ENCODE measurements around the gene CCDC186.

Gene CCDC186

GRCh38 chr10:114199239-114199638, 25.2 kb upstream of the CCDC186 start:
- no peak overlapping the region for H3K4me3 ChIP-seq (ENCODE audit: low read length in 2 of 2)
- H3K27me3 ChIP-seq (ENCODE audit: control insufficient read depth in 2 of 2, insufficient read depth in 2 of 2, low read length in 2 of 2), result peaks cover 0 to 2% of the 10 kb centered on the region in 2 donors
- H3K9ac ChIP-seq (ENCODE audit: low read depth in 1 of 2, low read length in 2 of 2), result no peak overlapping the region
- H3K27ac ChIP-seq (ENCODE audit: low read depth in 2 of 2, low read length in 2 of 2), result no peak overlapping the region
- no peaks in the 10 kb centered on the region for H3K4me1 ChIP-seq (ENCODE audit: control insufficient read depth in 2 of 2, insufficient read depth in 2 of 2, low read length in 2 of 2)
- no peaks in the 10 kb centered on the region for H3K9me3 ChIP-seq (ENCODE audit: control insufficient read depth in 2 of 2, low read length in 2 of 2)
- H3K36me3 ChIP-seq (ENCODE audit: control insufficient read depth in 2 of 2, insufficient read depth in 2 of 2, low read length in 2 of 2), result no peaks in the 10 kb centered on the region

GRCh38 chr10:114195079-114195478, 21.1 kb upstream of the CCDC186 start:
- Histone ChIP-seq H3K9ac (ENCODE audit: low read depth in 1 of 2, low read length in 2 of 2) (no peak overlapping the region), H3K4me1 (ENCODE audit: control insufficient read depth in 2 of 2, insufficient read depth in 2 of 2, low read length in 2 of 2) (no peaks in the 10 kb centered on the region), H3K36me3 (ENCODE audit: control insufficient read depth in 2 of 2, insufficient read depth in 2 of 2, low read length in 2 of 2) (no peaks in the 10 kb centered on the region), H3K27ac (ENCODE audit: low read depth in 2 of 2, low read length in 2 of 2) (no peak overlapping the region), H3K27me3 (ENCODE audit: control insufficient read depth in 2 of 2, insufficient read depth in 2 of 2, low read length in 2 of 2) (no peaks in the 10 kb centered on the region), H3K4me3 (ENCODE audit: low read length in 2 of 2) (no peak overlapping the region), H3K9me3 (ENCODE audit: control insufficient read depth in 2 of 2, low read length in 2 of 2) (no peaks in the 10 kb centered on the region)

GRCh38 chr10:114189700-114190099, 15.7 kb upstream of the CCDC186 start:
- Histone ChIP-seq H3K36me3 (ENCODE audit: control insufficient read depth in 2 of 2, insufficient read depth in 2 of 2, low read length in 2 of 2) (no peaks in the 10 kb centered on the region), H3K9ac (ENCODE audit: low read depth in 1 of 2, low read length in 2 of 2) (no peak overlapping the region), H3K4me3 (ENCODE audit: low read length in 2 of 2) (no peak overlapping the region), H3K4me1 (ENCODE audit: control insufficient read depth in 2 of 2, insufficient read depth in 2 of 2, low read length in 2 of 2) (no peaks in the 10 kb centered on the region), H3K27me3 (ENCODE audit: control insufficient read depth in 2 of 2, insufficient read depth in 2 of 2, low read length in 2 of 2) (no peaks in the 10 kb centered on the region), H3K9me3 (ENCODE audit: control insufficient read depth in 2 of 2, low read length in 2 of 2) (no peaks in the 10 kb centered on the region), H3K27ac (ENCODE audit: low read depth in 2 of 2, low read length in 2 of 2) (no peak overlapping the region)

- Histone ChIP-seq H3K27ac (ENCODE audit: low read depth in 2 of 2, low read length in 2 of 2) (no peak overlapping the region), H3K9me3 (ENCODE audit: control insufficient read depth in 2 of 2, low read length in 2 of 2) (no peaks in the 10 kb centered on the region), H3K9ac (ENCODE audit: low read depth in 1 of 2, low read length in 2 of 2) (no peak overlapping the region), H3K27me3 (ENCODE audit: control insufficient read depth in 2 of 2, insufficient read depth in 2 of 2, low read length in 2 of 2) (no peaks in the 10 kb centered on the region), H3K36me3 (ENCODE audit: control insufficient read depth in 2 of 2, insufficient read depth in 2 of 2, low read length in 2 of 2) (no peaks in the 10 kb centered on the region), H3K4me1 (ENCODE audit: control insufficient read depth in 2 of 2, insufficient read depth in 2 of 2, low read length in 2 of 2) (no peaks in the 10 kb centered on the region), H3K4me3 (ENCODE audit: low read length in 2 of 2) (no peak overlapping the region)
Observed at GRCh38 chr10:114188900-114189299, 14.9 kb upstream of the CCDC186 start.

- H3K9me3 ChIP-seq (ENCODE audit: control insufficient read depth in 2 of 2, low read length in 2 of 2), result no peaks in the 10 kb centered on the region
- H3K4me3 ChIP-seq (ENCODE audit: low read length in 2 of 2), result no peak overlapping the region
- H3K36me3 ChIP-seq (ENCODE audit: control insufficient read depth in 2 of 2, insufficient read depth in 2 of 2, low read length in 2 of 2), result no peaks in the 10 kb centered on the region
- no peaks in the 10 kb centered on the region for H3K27me3 ChIP-seq (ENCODE audit: control insufficient read depth in 2 of 2, insufficient read depth in 2 of 2, low read length in 2 of 2)
- H3K9ac ChIP-seq (ENCODE audit: low read depth in 1 of 2, low read length in 2 of 2), result no peak overlapping the region
- H3K27ac ChIP-seq (ENCODE audit: low read depth in 2 of 2, low read length in 2 of 2), result no peak overlapping the region
- H3K4me1 ChIP-seq (ENCODE audit: control insufficient read depth in 2 of 2, insufficient read depth in 2 of 2, low read length in 2 of 2), result no peaks in the 10 kb centered on the region
Observed at GRCh38 chr10:114188001-114188400, 14.0 kb upstream of the CCDC186 start.

GRCh38 chr10:114184276-114184675, 10.3 kb upstream of the CCDC186 start:
- Histone ChIP-seq H3K27me3 (ENCODE audit: control insufficient read depth in 2 of 2, insufficient read depth in 2 of 2, low read length in 2 of 2) (no peaks in the 10 kb centered on the region), H3K9ac (ENCODE audit: low read depth in 1 of 2, low read length in 2 of 2) (no peak overlapping the region), H3K27ac (ENCODE audit: low read depth in 2 of 2, low read length in 2 of 2) (no peak overlapping the region), H3K4me1 (ENCODE audit: control insufficient read depth in 2 of 2, insufficient read depth in 2 of 2, low read length in 2 of 2) (peaks cover 0 to 4% of the 10 kb centered on the region in 2 donors), H3K9me3 (ENCODE audit: control insufficient read depth in 2 of 2, low read length in 2 of 2) (no peaks in the 10 kb centered on the region), H3K4me3 (ENCODE audit: low read length in 2 of 2) (no peak overlapping the region), H3K36me3 (ENCODE audit: control insufficient read depth in 2 of 2, insufficient read depth in 2 of 2, low read length in 2 of 2) (no peaks in the 10 kb centered on the region)

GRCh38 chr10:114183563-114183962, 9.6 kb upstream of the CCDC186 start:
- Histone ChIP-seq H3K9me3 (ENCODE audit: control insufficient read depth in 2 of 2, low read length in 2 of 2) (no peaks in the 10 kb centered on the region), H3K4me3 (ENCODE audit: low read length in 2 of 2) (no peak overlapping the region), H3K27ac (ENCODE audit: low read depth in 2 of 2, low read length in 2 of 2) (no peak overlapping the region), H3K4me1 (ENCODE audit: control insufficient read depth in 2 of 2, insufficient read depth in 2 of 2, low read length in 2 of 2) (peaks cover 0 to 4% of the 10 kb centered on the region in 2 donors), H3K27me3 (ENCODE audit: control insufficient read depth in 2 of 2, insufficient read depth in 2 of 2, low read length in 2 of 2) (no peaks in the 10 kb centered on the region), H3K9ac (ENCODE audit: low read depth in 1 of 2, low read length in 2 of 2) (no peak overlapping the region), H3K36me3 (ENCODE audit: control insufficient read depth in 2 of 2, insufficient read depth in 2 of 2, low read length in 2 of 2) (no peaks in the 10 kb centered on the region)

- Histone ChIP-seq H3K4me3 (ENCODE audit: low read length in 2 of 2) (peak overlapping the region in 1 of 2 donors; percentile 11), H3K27me3 (ENCODE audit: control insufficient read depth in 2 of 2, insufficient read depth in 2 of 2, low read length in 2 of 2) (no peaks in the 10 kb centered on the region), H3K27ac (ENCODE audit: low read depth in 2 of 2, low read length in 2 of 2) (no peak overlapping the region), H3K4me1 (ENCODE audit: control insufficient read depth in 2 of 2, insufficient read depth in 2 of 2, low read length in 2 of 2) (peaks cover 0 to 4% of the 10 kb centered on the region in 2 donors), H3K9me3 (ENCODE audit: control insufficient read depth in 2 of 2, low read length in 2 of 2) (no peaks in the 10 kb centered on the region), H3K36me3 (ENCODE audit: control insufficient read depth in 2 of 2, insufficient read depth in 2 of 2, low read length in 2 of 2) (no peaks in the 10 kb centered on the region), H3K9ac (ENCODE audit: low read depth in 1 of 2, low read length in 2 of 2) (no peak overlapping the region)
Observed at GRCh38 chr10:114181971-114182370, 8.0 kb upstream of the CCDC186 start.

GRCh38 chr10:114180937-114181336, 6.9 kb upstream of the CCDC186 start:
- no peak overlapping the region for H3K9ac ChIP-seq (ENCODE audit: low read depth in 1 of 2, low read length in 2 of 2)
- no peak overlapping the region for H3K4me3 ChIP-seq (ENCODE audit: low read length in 2 of 2)
- no peaks in the 10 kb centered on the region for H3K27me3 ChIP-seq (ENCODE audit: control insufficient read depth in 2 of 2, insufficient read depth in 2 of 2, low read length in 2 of 2)
- no peaks in the 10 kb centered on the region for H3K9me3 ChIP-seq (ENCODE audit: control insufficient read depth in 2 of 2, low read length in 2 of 2)
- H3K4me1 ChIP-seq (ENCODE audit: control insufficient read depth in 2 of 2, insufficient read depth in 2 of 2, low read length in 2 of 2), result peaks cover 0 to 4% of the 10 kb centered on the region in 2 donors
- H3K36me3 ChIP-seq (ENCODE audit: control insufficient read depth in 2 of 2, insufficient read depth in 2 of 2, low read length in 2 of 2), result no peaks in the 10 kb centered on the region
- H3K27ac ChIP-seq (ENCODE audit: low read depth in 2 of 2, low read length in 2 of 2), result no peak overlapping the region

- Histone ChIP-seq H3K9me3 (ENCODE audit: control insufficient read depth in 2 of 2, low read length in 2 of 2) (no peaks in the 10 kb centered on the region), H3K27me3 (ENCODE audit: control insufficient read depth in 2 of 2, insufficient read depth in 2 of 2, low read length in 2 of 2) (no peaks in the 10 kb centered on the region), H3K27ac (ENCODE audit: low read depth in 2 of 2, low read length in 2 of 2) (no peak overlapping the region)
Observed at GRCh38 chr10:114179747-114180146, 5.7 kb upstream of the CCDC186 start.

GRCh38 chr10:114179148-114179547, 5.1 kb upstream of the CCDC186 start, which contains the start of gene TDRD1:
Gene TDRD1, plus strand, starts transcription at chr10:114179353. Its CDS starts 8,479 bp downstream, at chr10:114187832.
- Histone ChIP-seq H3K36me3 (ENCODE audit: control insufficient read depth in 2 of 2, insufficient read depth in 2 of 2, low read length in 2 of 2) (no peaks in the 10 kb centered on the region), H3K27me3 (ENCODE audit: control insufficient read depth in 2 of 2, insufficient read depth in 2 of 2, low read length in 2 of 2) (no peaks in the 10 kb centered on the region), H3K4me1 (ENCODE audit: control insufficient read depth in 2 of 2, insufficient read depth in 2 of 2, low read length in 2 of 2) (peaks cover 6 to 11% of the 10 kb centered on the region in 2 donors), H3K9ac (ENCODE audit: low read depth in 1 of 2, low read length in 2 of 2) (no peak within 1 kb of the TSS), H3K4me3 (ENCODE audit: low read length in 2 of 2) (no peak within 1 kb of the TSS), H3K9me3 (ENCODE audit: control insufficient read depth in 2 of 2, low read length in 2 of 2) (no peaks in the 10 kb centered on the region), H3K27ac (ENCODE audit: low read depth in 2 of 2, low read length in 2 of 2) (no peak within 1 kb of the TSS)

More at GRCh38 chr10:114179747-114180146, 5.7 kb upstream of the CCDC186 start:
- Histone ChIP-seq H3K36me3 (ENCODE audit: control insufficient read depth in 2 of 2, insufficient read depth in 2 of 2, low read length in 2 of 2) (no peaks in the 10 kb centered on the region), H3K4me1 (ENCODE audit: control insufficient read depth in 2 of 2, insufficient read depth in 2 of 2, low read length in 2 of 2) (peaks cover 3 to 11% of the 10 kb centered on the region in 2 donors), H3K4me3 (ENCODE audit: low read length in 2 of 2) (no peak overlapping the region), H3K9ac (ENCODE audit: low read depth in 1 of 2, low read length in 2 of 2) (no peak overlapping the region)

Data from mucosa of rectum (tissue), 2 donors.